SK-N-SH treated with all-trans-retinoic acid at 6 μM for 48 hours (cell line): ENCODE measurements around the gene PUS3.

Experiments used
- ATAC-seq: fragments of 200-7000 bp; cut with Tn5 transposase; 3 replicates; pipeline ENCODE4 v1.9.1; 2020; ENCODE audit warnings: mild to moderate bottlenecking, moderate library complexity
- ARNTL ChIP-seq: fragments of 450-650 bp; formaldehyde crosslinking; IDR thresholded peaks from 2 replicates; pipeline ENCODE4 v1.5.0; 2020; ENCODE audit warnings: low read depth, mild to moderate bottlenecking, moderate library complexity, borderline replicate concordance
- BACH2 ChIP-seq: fragments of 250-450 bp; sonication (Bioruptor Pico); IDR thresholded peaks from 2 replicates; pipeline ENCODE4 v1.9.0; 2021; ENCODE audit warnings: mild to moderate bottlenecking, borderline replicate concordance
- GLIS3 ChIP-seq: fragments of 250-450 bp; sonication (Bioruptor Pico); IDR thresholded peaks from 2 replicates; pipeline ENCODE4 v1.5.0; 2020; ENCODE audit warnings: mild to moderate bottlenecking, moderate library complexity
- ISL1 ChIP-seq: fragments of 250-450 bp; sonication (Bioruptor Pico); IDR thresholded peaks from 2 replicates; pipeline ENCODE4 v2.1.2; 2022; ENCODE audit warnings: mild to moderate bottlenecking, moderate library complexity
- OSR1 ChIP-seq: fragments of 250-450 bp; sonication (Bioruptor Pico); IDR thresholded peaks from 2 replicates; pipeline ENCODE4 v1.8.0; 2022; ENCODE audit warnings: moderate library complexity, mild to moderate bottlenecking, inconsistent platforms
- POU6F1 ChIP-seq: fragments of 250-450 bp; sonication (Bioruptor Pico); IDR thresholded peaks from 2 replicates; pipeline ENCODE4 v1.8.0; 2021; ENCODE audit warnings: low read depth, mild to moderate bottlenecking, moderate library complexity, borderline replicate concordance
- SNAI2 ChIP-seq: fragments of 250-450 bp; sonication (Bioruptor Pico); IDR thresholded peaks from 2 replicates; pipeline ENCODE4 v1.5.0; 2020; ENCODE audit warnings: mild to moderate bottlenecking, moderate library complexity
- TCF4 ChIP-seq: fragments of 250-450 bp; sonication (Bioruptor Pico); IDR thresholded peaks from 2 replicates; pipeline ENCODE4 v1.8.0; 2021; ENCODE audit warnings: mild to moderate bottlenecking, moderate library complexity, borderline replicate concordance
- TOX ChIP-seq: fragments of 250-450 bp; sonication (Bioruptor Pico); IDR thresholded peaks from 2 replicates; pipeline ENCODE4 v1.8.0; 2021; ENCODE audit warnings: mild to moderate bottlenecking, moderate library complexity, borderline replicate concordance
- ZC3H10 ChIP-seq: fragments of 250-450 bp; sonication (Bioruptor Pico); IDR thresholded peaks from 2 replicates; pipeline ENCODE4 v1.5.1; 2021; ENCODE audit warnings: mild to moderate bottlenecking, moderate library complexity
- ZFP3 ChIP-seq: fragments of 250-450 bp; sonication (Bioruptor Pico); IDR thresholded peaks from 2 replicates; pipeline ENCODE4 v1.5.0; 2020; ENCODE audit warnings: mild to moderate bottlenecking, moderate library complexity
- ZNF565 ChIP-seq: fragments of 450-650 bp; formaldehyde crosslinking; conservative IDR thresholded peaks from 2 replicates; pipeline ENCODE4 v1.5.0; 2020; ENCODE audit warnings: low read depth, mild to moderate bottlenecking, moderate library complexity
- ZNF70 ChIP-seq: fragments of 450-650 bp; formaldehyde crosslinking; IDR thresholded peaks from 2 replicates; pipeline ENCODE4 v1.5.0; 2020; ENCODE audit warnings: mild to moderate bottlenecking, moderate library complexity
- ZNF8 ChIP-seq: fragments of 450-650 bp; formaldehyde crosslinking; IDR thresholded peaks from 2 replicates; pipeline ENCODE4 v1.5.0; 2020; ENCODE audit warnings: mild to moderate bottlenecking, moderate library complexity
- TF ChIP-seq, protein P1 (sequence below): fragments of 250-450 bp; sonication (Bioruptor Pico); IDR thresholded peaks from 2 replicates; pipeline ENCODE4 v1.8.0; 2020; ENCODE audit warnings: mild to moderate bottlenecking, moderate library complexity, borderline replicate concordance
- TF ChIP-seq, protein P2 (sequence below): fragments of 250-450 bp; sonication (Bioruptor Pico); IDR thresholded peaks from 2 replicates; pipeline ENCODE4 v1.5.0; 2020; ENCODE audit warnings: mild to moderate bottlenecking, moderate library complexity
- TF ChIP-seq, protein P3 (sequence below): fragments of 250-450 bp; sonication (Bioruptor Pico); IDR thresholded peaks from 2 replicates; pipeline ENCODE4 v1.5.1; 2020; ENCODE audit warnings: low read depth, mild to moderate bottlenecking, moderate library complexity
- TF ChIP-seq, protein P4 (sequence below): fragments of 250-450 bp; sonication (Bioruptor Pico); IDR thresholded peaks from 2 replicates; pipeline ENCODE4 v1.5.1; 2021; ENCODE audit warnings: mild to moderate bottlenecking, moderate library complexity

Gene PUS3

DNA sequence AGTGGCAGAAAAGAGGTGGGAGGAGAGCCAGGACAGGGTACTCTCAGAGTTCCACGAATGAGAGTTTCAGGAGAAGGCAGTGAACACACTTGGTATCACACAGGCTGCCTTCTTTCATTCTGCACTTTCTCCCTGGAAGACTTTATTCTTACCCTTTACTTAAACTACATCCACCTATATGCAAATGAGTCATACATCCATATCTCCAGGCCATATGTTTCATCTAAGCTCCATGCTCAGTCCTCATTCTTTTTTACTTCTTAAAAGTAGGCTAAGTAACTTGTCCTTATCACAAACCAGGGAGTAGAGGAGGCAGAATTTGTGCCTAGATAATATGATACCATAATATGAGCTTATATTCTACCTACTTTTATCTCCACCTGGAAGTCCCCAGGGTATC is 21.7 kb downstream of the PUS3 start:
- no peak for ATAC-seq
- TF ChIP-seq OSR1 (CRISPR knock-in tag), result no peak
- TF ChIP-seq SNAI2, result no peak
- TF ChIP-seq POU6F1 (CRISPR knock-in tag), result no peak
- TF ChIP-seq, protein P1, sequence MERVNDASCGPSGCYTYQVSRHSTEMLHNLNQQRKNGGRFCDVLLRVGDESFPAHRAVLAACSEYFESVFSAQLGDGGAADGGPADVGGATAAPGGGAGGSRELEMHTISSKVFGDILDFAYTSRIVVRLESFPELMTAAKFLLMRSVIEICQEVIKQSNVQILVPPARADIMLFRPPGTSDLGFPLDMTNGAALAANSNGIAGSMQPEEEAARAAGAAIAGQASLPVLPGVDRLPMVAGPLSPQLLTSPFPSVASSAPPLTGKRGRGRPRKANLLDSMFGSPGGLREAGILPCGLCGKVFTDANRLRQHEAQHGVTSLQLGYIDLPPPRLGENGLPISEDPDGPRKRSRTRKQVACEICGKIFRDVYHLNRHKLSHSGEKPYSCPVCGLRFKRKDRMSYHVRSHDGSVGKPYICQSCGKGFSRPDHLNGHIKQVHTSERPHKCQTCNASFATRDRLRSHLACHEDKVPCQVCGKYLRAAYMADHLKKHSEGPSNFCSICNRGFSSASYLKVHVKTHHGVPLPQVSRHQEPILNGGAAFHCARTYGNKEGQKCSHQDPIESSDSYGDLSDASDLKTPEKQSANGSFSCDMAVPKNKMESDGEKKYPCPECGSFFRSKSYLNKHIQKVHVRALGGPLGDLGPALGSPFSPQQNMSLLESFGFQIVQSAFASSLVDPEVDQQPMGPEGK (CRISPR knock-in tag), result no peak
- TF ChIP-seq ARNTL, result no peak
- TF ChIP-seq ZNF565, result no peak
- TF ChIP-seq TOX, result no peak
- TF ChIP-seq ISL1, result no peak
- no peak for TF ChIP-seq TCF4 (CRISPR knock-in tag)
- TF ChIP-seq, protein P2, sequence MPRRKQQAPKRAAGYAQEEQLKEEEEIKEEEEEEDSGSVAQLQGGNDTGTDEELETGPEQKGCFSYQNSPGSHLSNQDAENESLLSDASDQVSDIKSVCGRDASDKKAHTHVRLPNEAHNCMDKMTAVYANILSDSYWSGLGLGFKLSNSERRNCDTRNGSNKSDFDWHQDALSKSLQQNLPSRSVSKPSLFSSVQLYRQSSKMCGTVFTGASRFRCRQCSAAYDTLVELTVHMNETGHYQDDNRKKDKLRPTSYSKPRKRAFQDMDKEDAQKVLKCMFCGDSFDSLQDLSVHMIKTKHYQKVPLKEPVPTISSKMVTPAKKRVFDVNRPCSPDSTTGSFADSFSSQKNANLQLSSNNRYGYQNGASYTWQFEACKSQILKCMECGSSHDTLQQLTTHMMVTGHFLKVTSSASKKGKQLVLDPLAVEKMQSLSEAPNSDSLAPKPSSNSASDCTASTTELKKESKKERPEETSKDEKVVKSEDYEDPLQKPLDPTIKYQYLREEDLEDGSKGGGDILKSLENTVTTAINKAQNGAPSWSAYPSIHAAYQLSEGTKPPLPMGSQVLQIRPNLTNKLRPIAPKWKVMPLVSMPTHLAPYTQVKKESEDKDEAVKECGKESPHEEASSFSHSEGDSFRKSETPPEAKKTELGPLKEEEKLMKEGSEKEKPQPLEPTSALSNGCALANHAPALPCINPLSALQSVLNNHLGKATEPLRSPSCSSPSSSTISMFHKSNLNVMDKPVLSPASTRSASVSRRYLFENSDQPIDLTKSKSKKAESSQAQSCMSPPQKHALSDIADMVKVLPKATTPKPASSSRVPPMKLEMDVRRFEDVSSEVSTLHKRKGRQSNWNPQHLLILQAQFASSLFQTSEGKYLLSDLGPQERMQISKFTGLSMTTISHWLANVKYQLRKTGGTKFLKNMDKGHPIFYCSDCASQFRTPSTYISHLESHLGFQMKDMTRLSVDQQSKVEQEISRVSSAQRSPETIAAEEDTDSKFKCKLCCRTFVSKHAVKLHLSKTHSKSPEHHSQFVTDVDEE (CRISPR knock-in tag), result no peak
- TF ChIP-seq ZNF8 (CRISPR knock-in tag), result no peak
- TF ChIP-seq ZC3H10, result no peak
- TF ChIP-seq ZNF70 (CRISPR knock-in tag), result no peak
- TF ChIP-seq, protein P3, sequence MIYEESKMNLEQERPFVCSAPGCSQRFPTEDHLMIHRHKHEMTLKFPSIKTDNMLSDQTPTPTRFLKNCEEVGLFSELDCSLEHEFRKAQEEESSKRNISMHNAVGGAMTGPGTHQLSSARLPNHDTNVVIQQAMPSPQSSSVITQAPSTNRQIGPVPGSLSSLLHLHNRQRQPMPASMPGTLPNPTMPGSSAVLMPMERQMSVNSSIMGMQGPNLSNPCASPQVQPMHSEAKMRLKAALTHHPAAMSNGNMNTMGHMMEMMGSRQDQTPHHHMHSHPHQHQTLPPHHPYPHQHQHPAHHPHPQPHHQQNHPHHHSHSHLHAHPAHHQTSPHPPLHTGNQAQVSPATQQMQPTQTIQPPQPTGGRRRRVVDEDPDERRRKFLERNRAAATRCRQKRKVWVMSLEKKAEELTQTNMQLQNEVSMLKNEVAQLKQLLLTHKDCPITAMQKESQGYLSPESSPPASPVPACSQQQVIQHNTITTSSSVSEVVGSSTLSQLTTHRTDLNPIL (CRISPR knock-in tag), result no peak
- no peak for TF ChIP-seq ZFP3 (CRISPR knock-in tag)
- TF ChIP-seq, protein P4, sequence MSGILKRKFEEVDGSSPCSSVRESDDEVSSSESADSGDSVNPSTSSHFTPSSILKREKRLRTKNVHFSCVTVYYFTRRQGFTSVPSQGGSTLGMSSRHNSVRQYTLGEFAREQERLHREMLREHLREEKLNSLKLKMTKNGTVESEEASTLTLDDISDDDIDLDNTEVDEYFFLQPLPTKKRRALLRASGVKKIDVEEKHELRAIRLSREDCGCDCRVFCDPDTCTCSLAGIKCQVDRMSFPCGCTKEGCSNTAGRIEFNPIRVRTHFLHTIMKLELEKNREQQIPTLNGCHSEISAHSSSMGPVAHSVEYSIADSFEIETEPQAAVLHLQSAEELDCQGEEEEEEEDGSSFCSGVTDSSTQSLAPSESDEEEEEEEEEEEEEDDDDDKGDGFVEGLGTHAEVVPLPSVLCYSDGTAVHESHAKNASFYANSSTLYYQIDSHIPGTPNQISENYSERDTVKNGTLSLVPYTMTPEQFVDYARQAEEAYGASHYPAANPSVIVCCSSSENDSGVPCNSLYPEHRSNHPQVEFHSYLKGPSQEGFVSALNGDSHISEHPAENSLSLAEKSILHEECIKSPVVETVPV (CRISPR knock-in tag), result no peak

DNA sequence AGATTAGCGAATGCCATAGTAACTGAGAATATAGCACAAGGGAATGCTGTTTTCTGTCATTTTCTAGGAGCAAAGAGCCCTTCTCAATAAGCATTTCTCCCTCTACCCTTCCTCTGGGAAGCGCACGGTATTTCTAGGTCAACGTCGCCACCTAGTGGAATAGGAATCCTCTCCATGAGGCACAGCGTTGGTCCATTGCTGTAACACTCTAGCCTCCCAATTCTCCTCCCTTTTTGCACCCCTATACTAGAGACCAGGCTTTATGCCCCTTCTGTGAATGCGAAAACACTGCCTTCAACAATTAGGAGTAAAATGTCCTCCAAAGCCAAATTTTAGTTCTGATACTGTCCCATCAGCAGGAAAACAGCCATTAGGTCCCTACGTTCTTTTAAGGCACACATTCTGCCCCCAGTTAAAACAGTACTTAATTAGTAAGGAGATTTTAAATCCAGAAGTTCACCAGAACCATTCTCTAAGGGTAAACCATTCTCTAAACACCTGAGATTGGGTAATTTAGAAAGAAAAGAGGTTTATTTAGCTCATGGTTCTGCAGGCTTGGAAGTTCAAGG is 28.4 kb downstream of the PUS3 start:
- peak; percentile 100 for ATAC-seq
- TF ChIP-seq GLIS3 (no peak), BACH2 (CRISPR knock-in tag) (no peak), SNAI2 (no peak), ZNF565 (no peak), ZC3H10 (no peak), TCF4 (CRISPR knock-in tag) (no peak)
- TF ChIP-seq, protein P2 (CRISPR knock-in tag), result no peak
